Vagina (tissue), 2 donors: Measurements from ENCODE around the gene CYP3A7.

Experiments
- CTCF ChIP-seq, 3 experiments: fragments of 450-650 bp in 2 of 3; fragments of 200-600 bp in 1 of 3; sonication (generic) in 1 of 3; IDR thresholded peaks; one replicate each; pipeline ENCODE4 v1.5.1; 2017 to 2019; ENCODE audit warnings: antibody characterized with exemption in 3 of 3, mild to moderate bottlenecking in 2 of 3, moderate library complexity in 2 of 3
- POLR2A ChIP-seq, 2 donors: fragments of 450-650 bp; IDR thresholded peaks; one replicate each; pipeline ENCODE4 v1.6.1; 2017; ENCODE audit warnings: antibody characterized with exemption in 2 of 2, mild to moderate bottlenecking in 2 of 2, moderate library complexity in 2 of 2
- POLR2AphosphoS5 ChIP-seq, 2 donors: sonication (generic); formaldehyde crosslinking; IDR thresholded peaks; one replicate each; pipeline ENCODE4 v1.9.0; 2017; ENCODE audit warnings: antibody characterized with exemption in 2 of 2, mild to moderate bottlenecking in 2 of 2, low read depth in 1 of 2; ENCODE audit not compliant: insufficient read depth in 1 of 2

- TF ChIP-seq POLR2A (IDR thresholded peaks at IDR 0.05) (no peak), CTCF (IDR thresholded peaks at IDR 0.05) (no peak), POLR2AphosphoS5 (IDR thresholded peaks at IDR 0.05; ENCODE audit: insufficient read depth in 1 of 2, low read depth in 1 of 2) (no peak)
Observed at GRCh38 chr7:99768471-99768870, 33.5 kb upstream of the CYP3A7 start.
